ENCODE measurements around the gene MYLK4. TPM values are rescaled to one million over a fixed set of nuclear protein-coding genes. Genes with fewer than 3 reads are reported as not detected.

Gene MYLK4
- total RNA-seq, 1 donor from 2014 or later: 0.26 TPM

GRCh38 chr6:2676048-2676447 lies 74.7 kb downstream of the MYLK4 start:
- TF ChIP-seq CTCF (IDR thresholded peaks at IDR 0.05; ENCODE audit: insufficient read depth, low read length, severe bottlenecking): no peak
- FAIRE-seq (no peak), DNase-seq (ENCODE audit: low read depth) (no peak)
- Histone ChIP-seq H3K27me3 (ENCODE audit: control insufficient read depth, insufficient read depth, low read length) (no peaks in the 10 kb centered on the region), H3K36me3 (ENCODE audit: control insufficient read depth, insufficient read depth, low read length) (no peaks in the 10 kb centered on the region), H3K4me3 (ENCODE audit: low read depth, low read length) (no peak overlapping the region)

GRCh38 chr6:2674857-2675256 lies 75.9 kb downstream of the MYLK4 start:
- FAIRE-seq: no peak
- DNase-seq (ENCODE audit: low read depth): no peak
- Histone ChIP-seq H3K27me3 (ENCODE audit: control insufficient read depth, insufficient read depth, low read length) (no peaks in the 10 kb centered on the region), H3K36me3 (ENCODE audit: control insufficient read depth, insufficient read depth, low read length) (no peaks in the 10 kb centered on the region), H3K4me3 (ENCODE audit: low read depth, low read length) (no peak overlapping the region)
- TF ChIP-seq CTCF (IDR thresholded peaks at IDR 0.05; ENCODE audit: insufficient read depth, low read length, severe bottlenecking): no peak

GRCh38 chr6:2669067-2669700 lies 81.5 kb downstream of the MYLK4 start:
- H3K27me3 ChIP-seq (ENCODE audit: control insufficient read depth, insufficient read depth, low read length): no peaks in the 10 kb centered on the region
- FAIRE-seq (no peak), DNase-seq (ENCODE audit: low read depth) (no peak)
- H3K36me3 ChIP-seq (ENCODE audit: control insufficient read depth, insufficient read depth, low read length): no peaks in the 10 kb centered on the region
- TF ChIP-seq CTCF (IDR thresholded peaks at IDR 0.05; ENCODE audit: insufficient read depth, low read length, severe bottlenecking): no peak
- no peak overlapping the region for H3K4me3 ChIP-seq (ENCODE audit: low read depth, low read length)

- DNase-seq (ENCODE audit: low read depth) (no peak), FAIRE-seq (no peak)
- H3K4me3 ChIP-seq (ENCODE audit: low read depth, low read length): no peak overlapping the region
- no peaks in the 10 kb centered on the region for H3K36me3 ChIP-seq (ENCODE audit: control insufficient read depth, insufficient read depth, low read length)
- no peaks in the 10 kb centered on the region for H3K27me3 ChIP-seq (ENCODE audit: control insufficient read depth, insufficient read depth, low read length)
- no peak for TF ChIP-seq CTCF (IDR thresholded peaks at IDR 0.05; ENCODE audit: insufficient read depth, low read length, severe bottlenecking)
Measured at GRCh38 chr6:2667617-2668016, 83.1 kb downstream of the MYLK4 start.

- no peaks in the 10 kb centered on the region for H3K27me3 ChIP-seq (ENCODE audit: control insufficient read depth, insufficient read depth, low read length)
- no peak for TF ChIP-seq CTCF (IDR thresholded peaks at IDR 0.05; ENCODE audit: insufficient read depth, low read length, severe bottlenecking)
- DNase-seq (ENCODE audit: low read depth) (no peak), FAIRE-seq (no peak)
- no peaks in the 10 kb centered on the region for H3K36me3 ChIP-seq (ENCODE audit: control insufficient read depth, insufficient read depth, low read length)
- H3K4me3 ChIP-seq (ENCODE audit: low read depth, low read length): no peak overlapping the region
Measured at GRCh38 chr6:2666906-2667575, 83.7 kb downstream of the MYLK4 start.

All from bronchial epithelial cell (primary cell).